GM12875 (cell line): Measurements from ENCODE around the gene SOX5.

ENCODE experiments used
- H3K4me3 ChIP-seq: one replicate; pipeline ENCODE4 v1.5.1; 2011; ENCODE audit warnings: low read depth, low read length, control low read depth
- CTCF ChIP-seq: IDR thresholded peaks from 2 replicates; pipeline ENCODE4 v1.5.1; 2011; ENCODE audit warnings: low read depth, mild to moderate bottlenecking, control low read depth, inconsistent platforms, low read length, moderate library complexity, borderline replicate concordance; ENCODE audit not compliant: insufficient read depth

SOX5 gene

GRCh38 chr12:23694307-23694706, 255.2 kb downstream of the SOX5 start:
- no peak for TF ChIP-seq CTCF
- no peak overlapping the region for H3K4me3 ChIP-seq

GRCh38 chr12:23687947-23688346, 261.5 kb downstream of the SOX5 start:
- TF ChIP-seq CTCF = no peak
- no peak overlapping the region for H3K4me3 ChIP-seq

GRCh38 chr12:23686095-23686494, 263.4 kb downstream of the SOX5 start:
- H3K4me3 ChIP-seq = no peak overlapping the region
- TF ChIP-seq CTCF = no peak

GRCh38 chr12:23684121-23684520, 265.3 kb downstream of the SOX5 start:
- H3K4me3 ChIP-seq = no peak overlapping the region
- TF ChIP-seq CTCF = no peak

- no peak overlapping the region for H3K4me3 ChIP-seq
- no peak for TF ChIP-seq CTCF
Measured at GRCh38 chr12:23681237-23681636, 268.2 kb downstream of the SOX5 start.

- no peak for TF ChIP-seq CTCF
- no peak overlapping the region for H3K4me3 ChIP-seq
Measured at GRCh38 chr12:23674064-23674463, 275.4 kb downstream of the SOX5 start.

GRCh38 chr12:23671881-23672280, 277.6 kb downstream of the SOX5 start:
- TF ChIP-seq CTCF = no peak
- H3K4me3 ChIP-seq = no peak overlapping the region
